Cardiac muscle cell (in vitro differentiated cells and primary cell): Measurements from ENCODE around the gene NAV2. TPM values are rescaled to one million over a fixed set of nuclear protein-coding genes. Genes with fewer than 3 reads are reported as not detected.

Experiments used
- DNase-seq, 2 donors: peaks; one replicate each; pipeline versions ENCODE4 v3.0.0 to v3.0.0-alpha.2; 2010 to 2017; ENCODE audit warnings: low read depth in 1 of 2, low spot score in 1 of 2
- H3K27ac ChIP-seq: fragments of 200-600 bp; sonication (generic); 2 replicates; pipeline ENCODE4 v1.5.1; 2016
- H3K27me3 ChIP-seq: fragments of 200-600 bp; sonication (generic); 2 replicates; pipeline ENCODE4 v1.6.0; 2016; ENCODE audit warnings: control low read depth
- H3K36me3 ChIP-seq: fragments of 200-600 bp; sonication (generic); 2 replicates; pipeline ENCODE4 v1.5.1; 2016; ENCODE audit warnings: control low read depth
- H3K4me1 ChIP-seq: fragments of 200-600 bp; sonication (generic); 2 replicates; pipeline ENCODE4 v1.8.1; 2017; ENCODE audit warnings: low read depth, mild to moderate bottlenecking, mixed run types
- H3K4me3 ChIP-seq: fragments of 200-600 bp; sonication (generic); 2 replicates; pipeline ENCODE4 v1.5.1; 2016; ENCODE audit warnings: mild to moderate bottlenecking
- H3K9me3 ChIP-seq: fragments of 200-600 bp; sonication (generic); 2 replicates; pipeline ENCODE4 v1.5.1; 2017; ENCODE audit warnings: low read depth, mild to moderate bottlenecking, control low read depth
- polyA plus RNA-seq: library from polyadenylated mRNA; unstranded; fragments of >200 nt; fragmentation: Nextera tagmentation; extraction: Ambion mirVana; gene quantifications from 2 replicates; pipeline ENCODE4 v1.2.1, GENCODE V29; 2016
- total RNA-seq: library from RNA; depleted of rRNA; stranded (reverse); fragments of >200 nt; gene quantifications from 2 replicates; pipeline ENCODE4 v1.2.3, GENCODE V29; 2016
- TF ChIP-seq, protein P1 (sequence below): IDR thresholded peaks from 2 replicates; pipeline ENCODE4 v1.5.1; 2012; ENCODE audit warnings: low read depth, mild to moderate bottlenecking, low read length

The NAV2 gene
- total and polyA plus RNA-seq, 2 experiments from 2014 or later = 113 to 164 TPM

DNA sequence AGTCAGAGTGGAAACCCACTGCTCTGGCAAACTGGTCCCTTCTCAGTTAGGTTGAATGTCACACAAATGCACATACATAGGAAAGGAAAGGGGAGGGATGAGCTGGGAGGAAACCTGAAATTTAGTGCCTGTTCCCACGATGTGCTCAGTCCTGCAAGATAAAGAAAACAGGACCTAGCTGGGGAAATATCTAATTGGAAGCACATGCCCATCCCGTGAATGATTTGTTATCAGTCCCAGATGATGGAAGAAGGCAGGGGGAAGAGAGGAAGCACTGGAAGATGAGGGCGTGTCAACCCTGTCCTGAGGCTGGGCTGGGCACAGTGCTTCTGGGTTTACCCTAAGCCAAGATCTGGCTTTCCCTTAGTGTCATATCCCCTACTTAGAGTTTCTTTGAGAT lies 173.9 kb downstream of the NAV2 start:
- H3K4me3 ChIP-seq = no peak overlapping the region
- H3K27me3 ChIP-seq = no peaks in the 10 kb centered on the region
- no peak for DNase-seq
- no peak overlapping the region for H3K27ac ChIP-seq
- no peaks in the 10 kb centered on the region for H3K9me3 ChIP-seq
- H3K4me1 ChIP-seq = no peaks in the 10 kb centered on the region
- TF ChIP-seq, protein P1, sequence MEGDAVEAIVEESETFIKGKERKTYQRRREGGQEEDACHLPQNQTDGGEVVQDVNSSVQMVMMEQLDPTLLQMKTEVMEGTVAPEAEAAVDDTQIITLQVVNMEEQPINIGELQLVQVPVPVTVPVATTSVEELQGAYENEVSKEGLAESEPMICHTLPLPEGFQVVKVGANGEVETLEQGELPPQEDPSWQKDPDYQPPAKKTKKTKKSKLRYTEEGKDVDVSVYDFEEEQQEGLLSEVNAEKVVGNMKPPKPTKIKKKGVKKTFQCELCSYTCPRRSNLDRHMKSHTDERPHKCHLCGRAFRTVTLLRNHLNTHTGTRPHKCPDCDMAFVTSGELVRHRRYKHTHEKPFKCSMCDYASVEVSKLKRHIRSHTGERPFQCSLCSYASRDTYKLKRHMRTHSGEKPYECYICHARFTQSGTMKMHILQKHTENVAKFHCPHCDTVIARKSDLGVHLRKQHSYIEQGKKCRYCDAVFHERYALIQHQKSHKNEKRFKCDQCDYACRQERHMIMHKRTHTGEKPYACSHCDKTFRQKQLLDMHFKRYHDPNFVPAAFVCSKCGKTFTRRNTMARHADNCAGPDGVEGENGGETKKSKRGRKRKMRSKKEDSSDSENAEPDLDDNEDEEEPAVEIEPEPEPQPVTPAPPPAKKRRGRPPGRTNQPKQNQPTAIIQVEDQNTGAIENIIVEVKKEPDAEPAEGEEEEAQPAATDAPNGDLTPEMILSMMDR = no peak
- no peaks in the 10 kb centered on the region for H3K36me3 ChIP-seq

DNA sequence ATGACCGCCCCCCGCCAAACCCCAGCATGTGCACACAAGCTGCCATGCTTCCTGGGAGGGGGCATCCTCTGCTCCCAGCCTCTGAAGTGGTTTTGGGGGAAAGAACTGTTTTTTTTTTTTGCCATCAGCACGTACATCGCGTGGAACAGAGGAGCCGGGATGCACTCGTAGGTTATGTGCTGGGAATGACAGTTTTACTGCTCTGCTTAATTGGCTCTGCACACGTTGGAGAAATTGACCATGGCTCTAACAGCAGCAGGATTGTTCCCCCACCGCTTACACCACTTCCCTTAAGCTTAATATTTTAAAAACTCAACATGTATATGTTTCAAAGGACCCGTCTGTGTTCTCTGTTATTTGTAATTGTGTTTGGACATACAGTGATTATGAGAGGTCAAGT lies 175.2 kb downstream of the NAV2 start:
- no peaks in the 10 kb centered on the region for H3K36me3 ChIP-seq
- no peak for DNase-seq

DNA sequence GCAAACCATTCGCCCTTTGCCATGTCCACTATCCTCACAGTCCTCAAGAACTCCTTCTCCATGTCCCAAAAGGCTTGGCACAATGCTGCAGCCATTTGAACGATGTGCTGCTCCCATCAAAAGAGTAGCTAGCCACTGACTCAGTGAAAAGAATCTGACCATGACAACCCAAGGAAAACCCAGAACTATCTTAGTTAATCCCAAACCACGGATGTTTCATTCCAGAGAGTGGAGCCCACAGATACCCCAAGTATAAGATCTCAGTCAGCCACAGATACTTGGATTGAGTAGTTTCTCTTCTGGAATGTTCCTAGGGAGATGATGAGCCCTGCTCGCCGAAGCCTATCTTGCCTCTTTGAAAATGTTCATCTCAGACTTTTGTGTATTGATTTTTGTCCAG lies 176.9 kb downstream of the NAV2 start:
- DNase-seq = no peak
- Histone ChIP-seq H3K27me3 (no peaks in the 10 kb centered on the region), H3K4me3 (no peak overlapping the region), H3K36me3 (no peaks in the 10 kb centered on the region), H3K27ac (no peak overlapping the region), H3K4me1 (no peaks in the 10 kb centered on the region), H3K9me3 (no peaks in the 10 kb centered on the region)
- TF ChIP-seq, protein P1 = no peak

More for the DNA sequence above, 175.2 kb downstream of the NAV2 start:
- Histone ChIP-seq H3K4me1 (no peaks in the 10 kb centered on the region), H3K27me3 (no peaks in the 10 kb centered on the region), H3K9me3 (no peaks in the 10 kb centered on the region), H3K27ac (no peak overlapping the region), H3K4me3 (no peak overlapping the region)
- TF ChIP-seq, protein P1 = no peak

DNA sequence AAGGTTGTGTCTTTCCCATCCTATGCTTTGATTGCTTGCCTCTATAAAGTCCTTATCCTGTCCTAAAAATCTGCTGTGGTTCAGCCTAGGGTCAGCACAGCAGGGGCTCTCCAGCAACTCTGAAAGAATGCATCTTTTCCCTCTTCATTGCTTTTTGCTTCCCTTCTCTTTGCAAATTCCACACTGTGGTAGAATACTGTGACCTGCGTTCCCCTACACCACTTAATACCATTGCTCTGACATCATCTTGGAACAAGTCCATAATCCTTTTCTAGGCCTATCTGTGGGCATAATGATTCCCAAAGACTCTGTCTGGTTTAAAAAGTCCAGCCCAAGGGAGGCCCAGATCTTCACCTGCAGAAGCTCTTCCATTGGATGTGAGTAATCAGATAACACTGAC lies 177.7 kb downstream of the NAV2 start:
- Histone ChIP-seq H3K9me3 (no peaks in the 10 kb centered on the region), H3K36me3 (no peaks in the 10 kb centered on the region), H3K4me3 (no peak overlapping the region), H3K4me1 (no peaks in the 10 kb centered on the region), H3K27ac (no peak overlapping the region), H3K27me3 (no peaks in the 10 kb centered on the region)
- DNase-seq = peak in 1 of 2 donors; percentile 84
- TF ChIP-seq, protein P1 = no peak

DNA sequence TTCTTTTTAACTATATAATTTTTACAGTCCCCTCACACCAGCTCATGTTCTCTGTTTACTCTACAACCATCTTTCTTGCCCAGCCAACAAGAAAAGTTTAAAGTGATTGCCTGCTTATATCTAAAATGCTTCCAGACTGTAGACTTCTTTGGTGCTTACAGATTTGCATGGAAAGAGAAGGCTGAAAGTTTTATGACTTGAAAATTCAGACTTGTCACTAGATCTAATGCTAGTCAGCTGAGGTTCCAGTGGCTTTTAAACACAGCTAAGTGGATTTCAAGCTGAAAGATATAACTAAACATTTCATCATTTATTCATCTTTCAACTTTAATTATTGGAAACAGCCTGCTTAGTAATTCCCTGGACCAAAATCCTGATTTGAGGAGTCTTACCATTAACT lies 178.4 kb downstream of the NAV2 start:
- no peaks in the 10 kb centered on the region for H3K9me3 ChIP-seq
- no peak for DNase-seq
- H3K27me3 ChIP-seq = no peaks in the 10 kb centered on the region
- TF ChIP-seq, protein P1 = no peak
- H3K4me3 ChIP-seq = no peak overlapping the region
- H3K4me1 ChIP-seq = no peaks in the 10 kb centered on the region
- H3K36me3 ChIP-seq = no peaks in the 10 kb centered on the region
- H3K27ac ChIP-seq = no peak overlapping the region

DNA sequence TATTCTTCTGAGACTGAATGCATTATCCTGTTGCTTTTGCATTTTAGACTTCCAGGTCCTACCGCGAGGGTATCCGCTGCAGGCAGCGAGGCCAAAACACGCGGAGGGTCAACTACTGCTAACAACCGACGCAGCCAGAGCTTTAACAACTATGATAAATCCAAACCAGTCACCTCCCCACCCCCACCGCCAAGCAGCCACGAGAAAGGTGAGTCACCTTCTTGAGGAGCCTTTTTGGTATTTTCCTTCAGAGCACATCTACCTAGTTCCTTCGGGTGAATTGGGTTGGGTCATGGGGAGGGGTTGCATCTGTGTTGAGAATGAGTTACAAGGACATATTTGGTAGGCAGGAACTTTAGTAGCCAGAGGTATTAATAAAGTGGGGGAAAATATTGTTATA lies 179.8 kb downstream of the NAV2 start:
- no peak overlapping the region for H3K27ac ChIP-seq
- no peaks in the 10 kb centered on the region for H3K4me1 ChIP-seq
- no peaks in the 10 kb centered on the region for H3K27me3 ChIP-seq
- H3K36me3 ChIP-seq = no peaks in the 10 kb centered on the region
- no peak for DNase-seq
- TF ChIP-seq, protein P1 = no peak
- H3K4me3 ChIP-seq = no peak overlapping the region
- H3K9me3 ChIP-seq = no peaks in the 10 kb centered on the region
